Body of pancreas (tissue), 4 donors: Measurements from ENCODE around the gene BCL2. TPM values are rescaled to one million over a fixed set of nuclear protein-coding genes. Genes with fewer than 3 reads are reported as not detected.
A peak's percentile ranks its signal among the peaks of the same experiment; 100 is the strongest.
"Not testable (repeated sequence)": the region's sequence is repeated elsewhere in the genome, so short reads cannot be mapped to it uniquely, and the experiment has no call there.

Experiments used
- ATAC-seq: fragments of 150-250 bp; one replicate; pipeline ENCODE4 v1.9.1; 2016
- DNase-seq, 4 donors: peaks; one replicate each; pipeline ENCODE4 v3.0.0-alpha.2; 2019
- H3K27ac ChIP-seq, 4 donors: fragments of 200-600 bp; sonication (generic); 1 replicate in 3 of 4; 2 replicates in 1 of 4; pipeline versions ENCODE4 v1.5.1 to v1.6.1; 2016 to 2019; ENCODE audit warnings: mild to moderate bottlenecking in 1 of 4, mixed read lengths in 1 of 4, moderate library complexity in 1 of 4
- H3K27me3 ChIP-seq, 2 donors: fragments of 200-600 bp; sonication (generic); one replicate each; pipeline ENCODE4 v1.6.0; 2016; ENCODE audit warnings: mild to moderate bottlenecking in 1 of 2
- H3K36me3 ChIP-seq, 2 donors: fragments of 200-600 bp; sonication (generic); replicated peaks in 1 of 2; 2 replicates each; pipeline ENCODE4 v1.5.1; 2016; ENCODE audit warnings: low read depth in 2 of 2; ENCODE audit not compliant: insufficient read depth in 1 of 2
- H3K4me1 ChIP-seq: fragments of 200-600 bp; sonication (generic); one replicate; pipeline ENCODE4 v1.6.0; 2016
- H3K4me3 ChIP-seq, 2 donors: fragments of 200-600 bp; sonication (generic); 1 replicate in 1 of 2; 2 replicates in 1 of 2; pipeline ENCODE4 v1.5.1; 2016 to 2019
- H3K9me3 ChIP-seq, 3 donors: fragments of 200-600 bp; sonication (generic); 1 replicate in 2 of 3; 2 replicates in 1 of 3; pipeline ENCODE4 v1.5.1; 2016
- CTCF ChIP-seq, 7 experiments: fragments of 450-650 bp in 4 of 7; fragments of 200-600 bp in 3 of 7; sonication (generic) in 3 of 7; IDR thresholded peaks; one replicate each; pipeline ENCODE4 v1.5.1; 2016 to 2019; ENCODE audit warnings: antibody characterized with exemption in 7 of 7
- POLR2A ChIP-seq, 3 donors: fragments of 450-650 bp; IDR thresholded peaks; one replicate each; pipeline ENCODE4 v1.6.1; 2016; ENCODE audit warnings: antibody characterized with exemption in 3 of 3, mild to moderate bottlenecking in 2 of 3
- WGBS, 2 donors: methylation state at CpG; one replicate each; pipeline ENCODE4 v1.1.5; 2017; 5-methylcytosine and 5-hydroxymethylcytosine counted together
- intact Hi-C: fragments of 100-400 bp; cut with DNase I; formaldehyde crosslinking; loops from one replicate; pipeline ENCODE4 v1.15.1; 2023
- total RNA-seq, 2 donors: library from RNA; depleted of rRNA; stranded (reverse); fragments of >200 nt; gene quantifications; one replicate each; pipeline ENCODE4 v1.1.0, GENCODE V29; 2016

BCL2 gene
- total RNA-seq, 2 donors from 2014 or later: 10.1 to 18.5 TPM

DNA sequence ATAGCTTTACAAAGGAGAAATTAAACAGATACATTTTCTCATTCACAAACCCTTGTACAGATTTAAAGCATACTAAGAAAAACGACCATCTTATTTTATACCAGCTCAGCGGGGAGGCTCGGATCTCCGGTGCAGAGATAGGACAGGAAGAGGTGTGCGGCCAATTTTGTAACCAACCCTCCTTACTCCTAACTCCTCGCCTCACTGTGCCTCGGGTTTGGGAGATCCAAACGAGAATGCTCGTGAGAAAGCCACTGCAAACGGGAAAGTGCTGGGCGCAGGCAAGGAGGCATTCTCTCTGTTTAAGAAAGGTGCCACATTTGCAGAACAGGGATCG is 46.3 kb upstream of the BCL2 start:
- Histone ChIP-seq H3K4me3 (peak overlapping the region; percentile 76 to 97), H3K27me3 (no peaks in the 10 kb centered on the region), H3K4me1 (peaks cover 14% of the 10 kb centered on the region), H3K9me3 (no peaks in the 10 kb centered on the region), H3K27ac (peak overlapping the region; percentile 3 to 99 (median 95)), H3K36me3 (peaks cover 0 to 4% of the 10 kb centered on the region in 2 donors)
- DNase-seq (no peak), ATAC-seq (no peak)
- TF ChIP-seq CTCF (IDR thresholded peaks at IDR 0.05) (no peak), POLR2A (IDR thresholded peaks at IDR 0.05) (no peak)
- intact Hi-C loops: no loop called here
- WGBS, 2 donors: 1% methylated on average over 12 of the region's 12 CpGs

DNA sequence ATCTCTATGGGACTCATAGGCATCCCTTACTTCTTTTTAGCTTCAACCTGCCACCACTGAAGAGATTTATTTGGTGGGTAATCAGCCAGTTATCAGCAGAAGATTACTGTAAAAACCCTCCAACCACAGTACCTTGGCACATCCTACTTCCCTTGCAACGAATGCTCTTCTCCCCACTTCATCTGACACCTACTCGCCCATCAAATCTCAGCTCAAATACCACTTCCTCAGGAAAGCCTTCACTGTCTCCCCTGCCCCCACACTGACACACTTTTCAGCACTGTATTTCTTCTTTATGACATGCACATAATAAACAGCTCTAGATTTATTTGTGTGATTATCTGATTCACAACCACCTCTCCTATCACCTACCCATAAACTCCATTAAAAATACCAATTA is 44.4 kb upstream of the BCL2 start:
- no peak overlapping the region for H3K4me3 ChIP-seq
- no peak for TF ChIP-seq CTCF (IDR thresholded peaks at IDR 0.05)

DNA sequence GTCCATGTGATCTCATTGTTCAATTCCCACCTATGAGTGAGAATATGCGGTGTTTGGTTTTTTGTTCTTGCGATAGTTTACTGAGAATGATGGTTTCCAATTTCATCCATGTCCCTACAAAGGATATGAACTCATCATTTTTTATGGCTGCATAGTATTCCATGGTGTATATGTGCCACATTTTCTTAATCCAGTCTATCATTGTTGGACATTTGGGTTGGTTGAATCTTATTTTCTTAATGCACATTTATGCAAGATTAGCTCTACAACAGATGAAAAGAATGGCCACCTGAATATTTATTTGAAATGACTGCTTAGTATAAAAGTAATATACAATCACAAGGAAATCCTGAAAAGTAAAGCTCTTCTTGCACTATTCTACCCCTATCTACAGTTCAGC is 43.9 kb upstream of the BCL2 start:
- intact Hi-C loops, H3K9me3 ChIP-seq, ATAC-seq, H3K4me3 ChIP-seq, H3K27me3 ChIP-seq, DNase-seq, H3K27ac ChIP-seq, H3K36me3 ChIP-seq: not testable (repeated sequence)
- peaks cover 14% of the 10 kb centered on the region for H3K4me1 ChIP-seq
- no CpG with 5 or more reads among the region's 2 CpGs for WGBS, 2 donors

More for the DNA sequence above, 44.4 kb upstream of the BCL2 start:
- Histone ChIP-seq H3K27ac (no peak overlapping the region), H3K9me3 (no peaks in the 10 kb centered on the region), H3K4me1 (peaks cover 14% of the 10 kb centered on the region), H3K36me3 (peaks cover 0 to 10% of the 10 kb centered on the region in 2 donors), H3K27me3 (no peaks in the 10 kb centered on the region)
- 69 to 79% methylated on average over 2 of the region's 2 CpGs for WGBS, 2 donors
- no peak for ATAC-seq
- no peak for DNase-seq
- intact Hi-C loops: no loop called here

DNA sequence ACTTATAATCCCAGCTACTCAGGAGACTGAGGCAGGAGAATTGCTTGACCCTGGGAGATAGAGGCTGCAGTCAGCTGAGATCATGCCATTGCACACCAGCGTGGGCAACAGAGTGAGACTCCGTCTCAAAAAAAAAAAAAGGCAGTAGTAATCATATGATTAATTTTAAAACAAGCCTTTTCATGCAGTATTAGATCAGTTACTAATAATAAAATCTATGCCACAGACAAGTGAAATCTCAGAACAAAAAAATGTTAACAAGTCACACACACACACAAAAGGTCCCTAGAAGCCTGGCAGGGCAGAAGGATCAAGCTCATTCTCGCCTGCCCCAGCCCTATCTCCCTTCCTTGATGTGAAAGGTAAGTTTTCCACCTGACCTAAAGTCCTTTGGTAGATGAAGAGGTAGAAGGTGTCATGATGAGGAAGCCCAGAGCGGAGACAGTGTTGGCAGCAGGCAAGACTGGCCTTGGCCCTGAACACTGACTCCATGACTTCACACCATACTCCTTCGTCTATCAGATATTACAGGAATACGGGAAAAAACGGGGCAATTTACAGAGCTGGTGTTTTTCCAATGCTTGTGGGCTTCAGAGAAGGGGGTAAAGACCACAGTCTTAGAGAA is 36.8 kb upstream of the BCL2 start:
- no peak for ATAC-seq
- intact Hi-C loops: no loop called here
- Histone ChIP-seq H3K27me3 (no peaks in the 10 kb centered on the region), H3K36me3 (peaks cover 0 to 31% of the 10 kb centered on the region in 2 donors), H3K4me3 (no peak overlapping the region), H3K4me1 (no peaks in the 10 kb centered on the region), H3K27ac (no peak overlapping the region), H3K9me3 (no peaks in the 10 kb centered on the region)
- TF ChIP-seq CTCF (IDR thresholded peaks at IDR 0.05) (no peak), POLR2A (IDR thresholded peaks at IDR 0.05) (no peak)
- no peak for DNase-seq
- 77 to 80% methylated on average over 7 of the region's 7 CpGs for WGBS, 2 donors

- Histone ChIP-seq H3K4me1 (no peaks in the 10 kb centered on the region), H3K9me3 (no peaks in the 10 kb centered on the region), H3K27me3 (no peaks in the 10 kb centered on the region), H3K4me3 (no peak overlapping the region), H3K27ac (no peak overlapping the region), H3K36me3 (peaks cover 0 to 37% of the 10 kb centered on the region in 2 donors)
- no peak for TF ChIP-seq POLR2A (IDR thresholded peaks at IDR 0.05)
- TF ChIP-seq CTCF (IDR thresholded peaks at IDR 0.05): no peak
- 47 to 50% methylated on average over 2 of the region's 2 CpGs for WGBS, 2 donors
- DNase-seq (no peak), ATAC-seq (no peak)
- intact Hi-C loops: no loop called here
Measured at GRCh38 chr18:63350230-63350629, 30.7 kb upstream of the BCL2 start.
